Thyroid gland (tissue), 4 donors: ENCODE results near the gene DNAJC17.

Experiments
- CTCF ChIP-seq, 6 experiments: fragments of 200-600 bp in 3 of 6; fragments of 450-650 bp in 3 of 6; sonication (generic) in 3 of 6; IDR thresholded peaks; one replicate each; pipeline ENCODE4 v1.5.1; 2016 to 2019; ENCODE audit warnings: antibody characterized with exemption in 6 of 6, mild to moderate bottlenecking in 2 of 6, inconsistent platforms in 1 of 6, moderate library complexity in 1 of 6
- POLR2A ChIP-seq, 2 donors: fragments of 450-650 bp; IDR thresholded peaks; one replicate each; pipeline ENCODE4 v1.6.1; 2017; ENCODE audit warnings: antibody characterized with exemption in 2 of 2, mild to moderate bottlenecking in 2 of 2, moderate library complexity in 1 of 2

DNA sequence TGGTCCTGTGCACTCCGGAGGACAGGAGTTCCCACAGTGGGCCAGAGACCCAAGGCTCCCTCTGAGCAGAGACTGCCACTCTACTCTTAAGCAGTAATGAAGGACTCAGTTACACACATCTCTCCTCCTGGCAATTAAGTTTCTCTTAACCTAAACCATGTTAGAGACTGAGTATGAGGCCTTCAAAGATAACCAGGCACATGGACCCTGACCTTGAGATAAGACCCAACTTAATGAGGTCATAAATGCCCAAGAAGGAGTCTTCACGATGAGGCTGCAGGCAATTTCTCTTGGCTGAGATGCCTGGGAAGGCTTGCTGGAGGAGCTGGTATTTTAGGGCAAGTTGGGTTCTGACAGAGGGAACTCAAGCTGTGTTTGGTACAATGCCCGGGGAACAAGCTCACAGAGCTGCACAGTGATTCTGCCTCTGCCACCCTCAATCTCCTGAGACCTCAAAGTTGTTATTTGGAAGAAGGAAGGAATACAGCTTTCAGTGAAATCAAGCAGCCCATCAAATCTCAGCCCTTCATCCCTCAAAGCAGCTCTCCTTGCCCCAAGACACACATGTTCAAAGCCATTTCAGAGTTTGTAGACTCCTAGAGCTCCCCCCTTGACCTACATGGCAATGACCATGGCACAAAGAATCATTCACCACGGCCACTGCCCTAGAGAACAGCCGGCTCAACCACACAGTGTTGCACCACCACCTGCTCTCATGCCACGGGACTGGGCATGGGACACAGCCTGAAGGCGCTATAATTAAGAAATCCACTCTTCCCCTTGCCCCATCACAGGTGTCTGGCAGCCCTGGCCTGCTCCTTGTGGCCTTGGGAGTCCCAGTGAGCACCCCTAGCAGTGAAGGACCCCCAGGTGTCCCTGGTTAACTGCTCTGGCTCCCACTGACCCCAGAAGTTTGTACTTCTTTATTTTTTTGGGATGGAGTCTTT is 59.3 kb downstream of the DNAJC17 start:
- no peak for TF ChIP-seq CTCF (IDR thresholded peaks at IDR 0.05)
- TF ChIP-seq POLR2A (IDR thresholded peaks at IDR 0.05): no peak
